K562 (cell line): ENCODE measurements around the gene CAPN5. TPM values are rescaled to one million over a fixed set of nuclear protein-coding genes. Genes with fewer than 3 reads are reported as not detected.

Experiments
- ATAC-seq: fragments of 200-7000 bp; cut with Tn5 transposase; 3 replicates; pipeline ENCODE4 v1.9.1; 2020; ENCODE audit warnings: moderate library complexity
- BruUV-seq: library from RNA; stranded (reverse); fragments of 400-500 nt; replicated peaks from 2 replicates; lab custom pipeline; 2021; lab: Mats Ljungman, UMichigan
- CTCF ChIA-PET: fragments of 300-600 bp; formaldehyde crosslinking; extraction: SDS; loops from one replicate; lab custom pipeline; 2021; ENCODE audit warnings: low intra/inter-chr PET ratio; lab: Yijun Ruan, JAX
- POLR2A ChIA-PET: fragments of 300-600, 350-650 bp; sonication (Branson Sonifier 250); formaldehyde crosslinking; extraction: SDS; loops from one replicate; lab custom pipeline; 2021; ENCODE audit warnings: antibody characterized with exemption, inconsistent platforms; lab: Yijun Ruan, JAX
- DNase-seq, 4 experiments: peaks; one replicate each; pipeline versions ENCODE4 v3.0.0 to v3.0.0-alpha.2; 2011 to 2018; ENCODE audit warnings: low spot score in 3 of 4, mixed read lengths in 3 of 4; ENCODE audit errors: extremely low read depth in 1 of 4
- FAIRE-seq: peaks from 2 replicates; lab custom pipeline; 2011; peaks lifted over from hg19 to GRCh38; lab: Jason Lieb, UNC
- H2AFZ ChIP-seq: 2 replicates; pipeline ENCODE4 v1.6.0; 2011; ENCODE audit warnings: low read depth, low read length, control low read depth, inconsistent platforms
- H3K27ac ChIP-seq: fragments of 200-600 bp; 3 replicates; pipeline ENCODE4 v1.8.0; 2011; ENCODE audit warnings: low read depth, mild to moderate bottlenecking, control low read depth, inconsistent platforms, low read length, moderate library complexity, mixed read lengths; ENCODE audit errors: extremely low read depth
- H3K27me3 ChIP-seq, 2 experiments: fragments of 300-600 bp in 1 of 2; 2 replicates in 1 of 2; 3 replicates in 1 of 2; pipeline versions ENCODE4 v1.6.0 to v1.8.0; 2011; ENCODE audit warnings: inconsistent platforms in 2 of 2, low read length in 2 of 2, mild to moderate bottlenecking in 1 of 2, mixed read lengths in 1 of 2, moderate library complexity in 1 of 2; ENCODE audit not compliant: control insufficient read depth in 2 of 2, insufficient read depth in 2 of 2
- H3K36me3 ChIP-seq: fragments of 300-600 bp; 3 replicates; pipeline ENCODE4 v1.8.0; 2011; ENCODE audit warnings: mild to moderate bottlenecking, low read length, inconsistent platforms; ENCODE audit not compliant: control insufficient read depth, insufficient read depth
- H3K4me1 ChIP-seq, 2 experiments: fragments of 200-600 bp in 1 of 2; replicated peaks in 1 of 2; 2 replicates in 1 of 2; 3 replicates in 1 of 2; pipeline versions ENCODE4 v1.5.1 to v1.8.0; 2011; ENCODE audit warnings: inconsistent platforms in 2 of 2, low read length in 2 of 2, mild to moderate bottlenecking in 1 of 2, mixed read lengths in 1 of 2, moderate library complexity in 1 of 2; ENCODE audit not compliant: control insufficient read depth in 2 of 2, insufficient read depth in 2 of 2
- H3K4me2 ChIP-seq: 2 replicates; pipeline ENCODE4 v1.6.1; 2011; ENCODE audit warnings: low read length, control low read depth, inconsistent platforms, mixed read lengths; ENCODE audit not compliant: insufficient read depth
- H3K4me3 ChIP-seq: fragments of 200-600 bp; sonication (generic), shearing (Covaris generic); 2 replicates; pipeline ENCODE4 v1.5.1; 2016; ENCODE audit warnings: control low read depth, inconsistent platforms
- H3K79me2 ChIP-seq: fragments of 200-600 bp; 3 replicates; pipeline ENCODE4 v1.8.0; 2011; ENCODE audit warnings: low read length, inconsistent platforms; ENCODE audit not compliant: control insufficient read depth, insufficient read depth
- H3K9ac ChIP-seq, 2 experiments: 2 replicates each; pipeline versions ENCODE4 v1.6.0 to v1.6.1; 2011; ENCODE audit warnings: low read depth in 2 of 2, low read length in 2 of 2, control low read depth in 1 of 2, inconsistent platforms in 1 of 2, mild to moderate bottlenecking in 1 of 2, mixed read lengths in 1 of 2; ENCODE audit not compliant: insufficient read depth in 1 of 2
- H3K9me1 ChIP-seq: one replicate; pipeline ENCODE4 v1.6.0; 2011; ENCODE audit warnings: inconsistent platforms, mild to moderate bottlenecking, low read length, moderate library complexity; ENCODE audit not compliant: control insufficient read depth, insufficient read depth
- H3K9me3 ChIP-seq: replicated peaks from 2 replicates; pipeline ENCODE4 v1.5.1; 2011; ENCODE audit warnings: low read depth, low read length, inconsistent platforms; ENCODE audit not compliant: control insufficient read depth, insufficient read depth
- H4K20me1 ChIP-seq: replicated peaks from 2 replicates; pipeline ENCODE4 v1.6.1; 2011; ENCODE audit warnings: low read length, inconsistent platforms, mixed read lengths; ENCODE audit not compliant: control insufficient read depth, insufficient read depth
- ERF ChIP-seq: fragments of 450-650 bp; formaldehyde crosslinking; IDR thresholded peaks from 2 replicates; pipeline ENCODE4 v1.4.0; 2020; ENCODE audit warnings: mild to moderate bottlenecking, mixed read lengths
- ESRRB ChIP-seq: fragments of 250-450 bp; sonication (Bioruptor Pico); IDR thresholded peaks from 2 replicates; pipeline ENCODE4 v1.5.0; 2020; ENCODE audit warnings: mild to moderate bottlenecking, moderate library complexity, borderline replicate concordance
- KLF6 ChIP-seq: fragments of 250-450 bp; sonication (Bioruptor Pico); IDR thresholded peaks from 2 replicates; pipeline ENCODE4 v1.4.0; 2020; ENCODE audit warnings: mild to moderate bottlenecking, moderate library complexity, borderline replicate concordance
- MAFF ChIP-seq: IDR thresholded peaks from 2 replicates; pipeline ENCODE4 v1.6.1; 2012; ENCODE audit warnings: low read length, improper control_type of control experiment
- MTA3 ChIP-seq: fragments of 450-650 bp; formaldehyde crosslinking; IDR thresholded peaks from 2 replicates; pipeline ENCODE4 v1.6.1; 2017; ENCODE audit warnings: mild to moderate bottlenecking, borderline replicate concordance
- MYC ChIP-seq, 2 experiments: fragments of 250-450 bp in 1 of 2; sonication (Bioruptor Pico) in 1 of 2; IDR thresholded peaks; 2 replicates each; pipeline versions ENCODE4 v1.5.1 to v1.6.1; 2012 to 2021; ENCODE audit warnings: low read depth in 2 of 2, borderline replicate concordance in 1 of 2, improper control_type of control experiment in 1 of 2, low read length in 1 of 2, mild to moderate bottlenecking in 1 of 2, moderate library complexity in 1 of 2
- PML ChIP-seq: IDR thresholded peaks from 2 replicates; pipeline ENCODE4 v1.6.1; 2012; ENCODE audit warnings: low read length, inconsistent platforms
- PTBP1 ChIP-seq: fragments of 200-400 bp; formaldehyde crosslinking; IDR thresholded peaks from 2 replicates; pipeline ENCODE4 v1.6.1; 2017; ENCODE audit warnings: low read depth, low read length
- SIX5 ChIP-seq, 2 experiments: IDR thresholded peaks; 2 replicates each; pipeline ENCODE4 v1.6.1; 2011; ENCODE audit warnings: low read length in 2 of 2, borderline replicate concordance in 1 of 2, low read depth in 1 of 2, mild to moderate bottlenecking in 1 of 2, moderate library complexity in 1 of 2; ENCODE audit not compliant: insufficient read depth in 1 of 2
- SNRNP70 ChIP-seq: fragments of 200-400 bp; formaldehyde crosslinking; optimal IDR thresholded peaks from 2 replicates; pipeline ENCODE3; 2017; ENCODE audit warnings: low read depth, low read length
- SRSF7 ChIP-seq: fragments of 200-400 bp; formaldehyde crosslinking; optimal IDR thresholded peaks from 2 replicates; pipeline ENCODE3; 2017; ENCODE audit warnings: mild to moderate bottlenecking, low read depth, low read length
- TAF15 ChIP-seq: fragments of 200-400 bp; formaldehyde crosslinking; IDR thresholded peaks from 2 replicates; pipeline ENCODE4 v1.6.1; 2017; ENCODE audit warnings: mild to moderate bottlenecking, low read depth, low read length, moderate library complexity
- YBX1 ChIP-seq: fragments of 450-650 bp; IDR thresholded peaks from 2 replicates; pipeline ENCODE4 v1.7.1; 2016; ENCODE audit warnings: mild to moderate bottlenecking
- ZNF124 ChIP-seq: sonication (generic); formaldehyde crosslinking; IDR thresholded peaks from 2 replicates; pipeline ENCODE4 v1.8.1; 2022; ENCODE audit warnings: missing genetic modification reagents
- ZNF232 ChIP-seq: sonication (generic); formaldehyde crosslinking; IDR thresholded peaks from 2 replicates; pipeline ENCODE4 v1.8.0; 2022; ENCODE audit warnings: mild to moderate bottlenecking, missing genetic modification reagents
- WGBS: fragments of 100-300 bp; shearing (Covaris generic); methylation state at CpG from one replicate; pipeline ENCODE4 v1.1.6; 2016; ENCODE audit warnings: low coverage, mixed read lengths; ENCODE audit not compliant: insufficient coverage; ENCODE audit errors: missing lambda C conversion rate; 5-methylcytosine and 5-hydroxymethylcytosine counted together
- in situ Hi-C: fragments of 300-500 bp; cut with MboI; formaldehyde crosslinking; loops from 4 replicates; pipeline ENCODE4 v1.15.0; 2018; ENCODE audit warnings: inconsistent platforms, mixed read lengths
- intact Hi-C: fragments of 100-400 bp; cut with micrococcal nuclease; formaldehyde crosslinking; loops from 2 replicates; pipeline ENCODE4 v1.14.2; 2022
- polyA plus RNA-seq, 8 experiments: library from polyadenylated mRNA; depleted of rRNA in 4 of 8; stranded (reverse) in 5 of 8; unstranded in 3 of 8; fragments of >200 nt; fragmentation: Nextera tagmentation in 2 of 8; fragmentation: Illumina TruSeq in 1 of 8; extraction: Ambion mirVana in 2 of 8; extraction: Trizol in 1 of 8; gene quantifications; 2 replicates each; pipeline versions ENCODE4 v1.2.1 to v1.2.3, GENCODE V29; 2011 to 2014; ENCODE audit warnings: inconsistent platforms in 1 of 8, missing spikeins in 1 of 8
- total RNA-seq, 7 experiments: library from RNA; depleted of rRNA in 6 of 7; stranded (reverse); fragments of >200 nt in 6 of 7; fragmentation: Illumina TruSeq in 2 of 7; extraction: Trizol in 2 of 7; gene quantifications; 2 replicates each; pipeline versions ENCODE4 v1.2.1 to v1.2.3, GENCODE V29; 2011 to 2021; ENCODE audit warnings: low replicate concordance in 1 of 7
- TF ChIP-seq, protein P1 (sequence below): sonication (generic); formaldehyde crosslinking; IDR thresholded peaks from 2 replicates; pipeline ENCODE4 v1.8.1; 2023; ENCODE audit warnings: mild to moderate bottlenecking, missing genetic modification reagents

The CAPN5 gene
- total and polyA plus RNA-seq, 9 of the 15 experiments (the other 6 are each of a cell fraction or from before 2014, with no cell fraction given): 0.04 to 0.44 (median 0.14) TPM; not detected in 2

DNA sequence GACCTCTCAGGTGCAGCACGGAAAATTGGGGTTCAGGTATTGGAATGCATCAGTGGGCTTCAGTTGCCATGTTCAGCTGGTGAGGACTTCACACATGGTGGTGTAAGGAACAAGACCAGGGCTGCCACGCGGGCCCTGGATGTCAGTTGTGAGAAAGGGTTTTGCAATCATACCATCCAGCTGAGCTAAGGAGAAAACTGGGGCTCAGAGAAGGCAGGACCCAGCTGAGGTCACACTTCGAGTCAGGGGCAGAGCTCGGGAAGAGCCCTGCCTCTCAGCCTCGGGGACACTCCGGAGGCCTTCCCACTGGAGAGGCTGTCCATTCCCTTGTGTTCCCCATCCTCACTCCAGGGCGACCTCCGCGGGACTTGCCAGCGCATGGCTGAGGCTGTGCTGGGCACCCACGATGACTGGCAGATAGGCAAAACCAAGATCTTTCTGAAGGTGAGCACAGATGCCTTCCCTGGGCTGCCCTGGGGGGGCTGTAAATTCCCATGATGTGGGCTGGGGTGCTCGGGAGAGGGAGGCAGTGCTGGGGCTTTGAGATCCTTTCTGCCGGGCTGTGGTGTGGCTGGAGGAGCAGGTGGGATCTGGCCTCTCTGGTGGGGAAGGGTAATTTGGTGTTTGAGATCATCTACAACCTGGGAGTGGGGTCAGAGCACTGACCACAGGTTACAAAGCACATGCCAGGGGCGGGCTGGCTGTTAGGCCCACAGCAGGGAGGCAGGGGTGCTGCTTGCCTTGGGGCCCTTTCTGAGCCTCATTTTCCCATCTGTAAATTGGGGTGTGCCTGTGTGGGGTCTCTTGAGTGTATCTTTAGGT is 108.5 kb downstream of the CAPN5 start:
- BruUV-seq: no TSS peak
- WGBS: 1% methylated on average over 15 of the region's 15 CpGs
- H3K36me3 ChIP-seq: no peaks in the 10 kb centered on the region
- TF ChIP-seq SRSF7: no peak
- no peak for TF ChIP-seq ESRRB (CRISPR knock-in tag)
- no peak for TF ChIP-seq KLF6
- TF ChIP-seq MTA3: no peak
- TF ChIP-seq ZNF232 (CRISPR knock-in tag): no peak
- TF ChIP-seq PTBP1: no peak
- TF ChIP-seq, protein P1, sequence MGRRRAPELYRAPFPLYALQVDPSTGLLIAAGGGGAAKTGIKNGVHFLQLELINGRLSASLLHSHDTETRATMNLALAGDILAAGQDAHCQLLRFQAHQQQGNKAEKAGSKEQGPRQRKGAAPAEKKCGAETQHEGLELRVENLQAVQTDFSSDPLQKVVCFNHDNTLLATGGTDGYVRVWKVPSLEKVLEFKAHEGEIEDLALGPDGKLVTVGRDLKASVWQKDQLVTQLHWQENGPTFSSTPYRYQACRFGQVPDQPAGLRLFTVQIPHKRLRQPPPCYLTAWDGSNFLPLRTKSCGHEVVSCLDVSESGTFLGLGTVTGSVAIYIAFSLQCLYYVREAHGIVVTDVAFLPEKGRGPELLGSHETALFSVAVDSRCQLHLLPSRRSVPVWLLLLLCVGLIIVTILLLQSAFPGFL (CRISPR knock-in tag): no peak
- TF ChIP-seq YBX1: no peak
- no peak for TF ChIP-seq ZNF124
- TF ChIP-seq PML: no peak
- no peak for TF ChIP-seq MYC (IDR thresholded peaks at IDR 0.05; ENCODE audit: low read depth, low read length)
- no peak for TF ChIP-seq MYC (CRISPR knock-in tag; IDR thresholded peaks at IDR 0.05; ENCODE audit: borderline replicate concordance, low read depth)
- TF ChIP-seq MAFF: no peak
- no peak for TF ChIP-seq SNRNP70
- TF ChIP-seq TAF15: no peak
- TF ChIP-seq SIX5 (IDR thresholded peaks at IDR 0.05; ENCODE audit: borderline replicate concordance in 1 of 2, insufficient read depth in 1 of 2, low read depth in 1 of 2, low read length in 2 of 2): no peak
- no peak for TF ChIP-seq ERF (CRISPR knock-in tag)
- H3K9ac ChIP-seq: no peak overlapping the region
- no peaks in the 10 kb centered on the region for H3K9me3 ChIP-seq
- ChIA-PET POLR2A (interaction anchor here (0.5 to 1.1 kb wide), 5 partner anchors 8 to 488 kb away, joined by 3 to 4 read pairs (median 3); no protein-coding TSS in a partner anchor), CTCF (no interaction called here)
- peaks cover 2% of the 10 kb centered on the region for H3K9me1 ChIP-seq
- no peak for DNase-seq
- H3K27ac ChIP-seq: no peak overlapping the region
- ATAC-seq: no peak
- no peak overlapping the region for H3K4me2 ChIP-seq
- no peaks in the 10 kb centered on the region for H4K20me1 ChIP-seq
- no peak for FAIRE-seq
- peaks cover 6 to 17% of the 10 kb centered on the region in 2 experiments; a peak in 4 of 5 replicates for H3K4me1 ChIP-seq
- in situ Hi-C loops: no loop called here
- intact Hi-C loops: no loop called here
- H3K79me2 ChIP-seq: no peaks in the 10 kb centered on the region
- H3K27me3 ChIP-seq: peaks cover 2 to 53% of the 10 kb centered on the region in 2 experiments; a peak in 3 of 5 replicates
- H2AFZ ChIP-seq: no peak overlapping the region
- H3K4me3 ChIP-seq: no peak overlapping the region
